ENCODE measurements around the gene TROAP.
A peak's percentile ranks its signal among the peaks of the same experiment; 100 is the strongest.
"Not testable (repeated sequence)": the region's sequence is repeated elsewhere in the genome, so short reads cannot be mapped to it uniquely, and the experiment has no call there.

Gene TROAP, protein sequence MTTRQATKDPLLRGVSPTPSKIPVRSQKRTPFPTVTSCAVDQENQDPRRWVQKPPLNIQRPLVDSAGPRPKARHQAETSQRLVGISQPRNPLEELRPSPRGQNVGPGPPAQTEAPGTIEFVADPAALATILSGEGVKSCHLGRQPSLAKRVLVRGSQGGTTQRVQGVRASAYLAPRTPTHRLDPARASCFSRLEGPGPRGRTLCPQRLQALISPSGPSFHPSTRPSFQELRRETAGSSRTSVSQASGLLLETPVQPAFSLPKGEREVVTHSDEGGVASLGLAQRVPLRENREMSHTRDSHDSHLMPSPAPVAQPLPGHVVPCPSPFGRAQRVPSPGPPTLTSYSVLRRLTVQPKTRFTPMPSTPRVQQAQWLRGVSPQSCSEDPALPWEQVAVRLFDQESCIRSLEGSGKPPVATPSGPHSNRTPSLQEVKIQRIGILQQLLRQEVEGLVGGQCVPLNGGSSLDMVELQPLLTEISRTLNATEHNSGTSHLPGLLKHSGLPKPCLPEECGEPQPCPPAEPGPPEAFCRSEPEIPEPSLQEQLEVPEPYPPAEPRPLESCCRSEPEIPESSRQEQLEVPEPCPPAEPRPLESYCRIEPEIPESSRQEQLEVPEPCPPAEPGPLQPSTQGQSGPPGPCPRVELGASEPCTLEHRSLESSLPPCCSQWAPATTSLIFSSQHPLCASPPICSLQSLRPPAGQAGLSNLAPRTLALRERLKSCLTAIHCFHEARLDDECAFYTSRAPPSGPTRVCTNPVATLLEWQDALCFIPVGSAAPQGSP

GRCh38 chr12:49322708-49323523, at the start of gene TROAP:
Gene TROAP, plus strand, starts transcription at chr12:49323255. Its CDS starts 354 bp downstream, at chr12:49323609.
- peak; percentile 95 for DNase-seq (ENCODE audit: low read depth)

GRCh38 chr12:49273726-49274395, 49.2 kb upstream of the TROAP start:
- DNase-seq (ENCODE audit: low read depth), result no peak

DNA sequence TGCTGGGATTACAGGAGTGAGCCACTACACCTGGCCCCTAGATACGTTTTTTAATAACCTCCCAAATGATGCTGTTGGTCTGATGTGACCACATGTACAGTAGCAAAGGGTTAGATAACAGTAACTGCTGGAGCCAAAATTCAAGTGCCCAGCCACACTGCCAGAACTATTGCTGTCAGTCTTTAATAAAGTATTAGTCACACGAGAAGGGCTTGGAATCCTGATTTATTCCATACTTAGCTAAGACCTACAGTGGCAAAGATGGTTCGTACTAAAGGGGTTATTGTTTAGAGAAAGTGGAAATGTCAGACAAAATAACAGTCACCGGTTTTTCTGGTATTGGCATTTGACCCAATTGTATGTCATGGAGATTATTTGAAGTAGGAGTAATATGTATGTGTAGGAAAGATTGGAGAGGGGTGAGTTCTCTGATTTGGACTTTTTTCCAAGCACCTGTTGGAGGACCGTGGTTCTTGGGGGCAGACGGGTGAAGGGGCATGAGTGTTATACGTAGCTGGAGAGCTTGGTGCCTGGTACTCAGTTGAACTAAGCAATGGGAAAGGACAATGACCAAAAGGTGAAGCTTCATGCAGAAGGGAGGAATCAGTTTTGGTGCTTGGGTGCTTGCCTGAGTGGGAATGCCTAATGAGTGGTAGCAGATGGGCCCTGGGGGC, 48.5 kb upstream of the TROAP start:
- no peak for DNase-seq (ENCODE audit: low read depth)

- no peak for DNase-seq (ENCODE audit: low read depth)
These were observed 46.5 kb upstream of the TROAP start for GRCh38 chr12:49276304-49277290.

GRCh38 chr12:49277466-49277865, 45.6 kb upstream of the TROAP start:
- DNase-seq (ENCODE audit: low read depth), result no peak

DNA sequence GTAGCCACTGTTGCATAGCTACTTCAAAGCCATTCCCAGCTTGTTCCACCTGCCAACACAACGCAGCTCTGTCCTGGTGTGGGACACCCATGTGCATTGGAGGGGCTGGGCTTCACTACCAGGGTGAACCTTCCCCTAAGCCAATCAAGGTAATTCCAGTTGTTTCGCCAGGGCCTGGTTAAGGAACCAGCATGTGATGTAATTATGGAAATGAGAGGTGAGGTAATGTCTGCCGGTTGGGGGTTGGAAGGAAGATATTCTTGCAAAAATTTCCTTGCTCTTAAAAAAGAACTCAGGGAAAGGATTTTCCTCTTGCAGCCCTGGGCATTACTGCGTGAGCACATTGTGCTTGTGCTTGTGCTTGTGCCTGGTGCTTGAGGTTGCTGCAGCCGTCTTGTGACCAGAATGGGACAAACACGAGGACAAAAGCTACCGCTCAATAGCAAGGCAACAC, 43.3 kb upstream of the TROAP start:
- no peak for DNase-seq (ENCODE audit: low read depth)

- DNase-seq (ENCODE audit: low read depth), result not testable (repeated sequence)
These were observed 42.5 kb upstream of the TROAP start for GRCh38 chr12:49280545-49280944.

- DNase-seq (ENCODE audit: low read depth), result no peak
These were observed 40.8 kb upstream of the TROAP start for GRCh38 chr12:49282302-49282701.

GRCh38 chr12:49282740-49283375, 40.2 kb upstream of the TROAP start:
- DNase-seq (ENCODE audit: low read depth), result not testable (repeated sequence)

- no peak for DNase-seq (ENCODE audit: low read depth)
These were observed 39.3 kb upstream of the TROAP start for GRCh38 chr12:49283541-49284429.

- no peak for DNase-seq (ENCODE audit: low read depth)
These were observed 38.4 kb upstream of the TROAP start for GRCh38 chr12:49284672-49285071.

- DNase-seq (ENCODE audit: low read depth), result no peak
These were observed 35.2 kb upstream of the TROAP start for GRCh38 chr12:49287876-49288275.

GRCh38 chr12:49288412-49288853, 34.6 kb upstream of the TROAP start:
- DNase-seq (ENCODE audit: low read depth), result peak; percentile 48

DNA sequence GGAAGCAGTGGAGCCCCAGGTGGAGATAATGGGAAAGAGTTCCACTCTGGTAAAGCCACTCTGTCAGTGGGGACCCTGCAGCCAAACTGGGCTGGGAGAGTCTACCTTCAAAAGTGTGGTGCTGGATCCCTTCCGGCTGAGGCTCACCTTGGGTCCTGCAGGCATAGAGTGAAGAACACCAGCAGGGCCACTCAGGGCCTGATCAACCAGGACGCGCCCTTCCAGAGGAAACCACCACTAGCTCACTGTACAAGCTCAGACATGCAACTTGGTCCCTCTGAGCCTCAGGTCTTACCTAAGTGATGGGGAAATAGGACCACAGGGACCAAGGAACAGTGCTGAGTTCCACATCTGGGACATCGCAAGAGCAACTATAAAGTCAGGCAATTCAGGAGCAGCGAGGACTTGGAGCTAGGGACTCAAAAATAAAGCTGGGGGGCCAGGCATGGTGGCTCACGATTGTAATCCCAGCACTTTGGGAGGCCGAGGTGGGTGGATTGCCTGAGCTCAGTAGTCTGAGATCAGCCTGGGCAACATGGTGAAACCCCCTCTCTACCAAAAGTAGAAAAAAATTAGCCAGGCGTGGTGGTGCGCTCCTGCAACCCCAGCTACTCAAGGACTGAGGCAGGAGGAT, 34.0 kb upstream of the TROAP start:
- DNase-seq (ENCODE audit: low read depth), result no peak

DNA sequence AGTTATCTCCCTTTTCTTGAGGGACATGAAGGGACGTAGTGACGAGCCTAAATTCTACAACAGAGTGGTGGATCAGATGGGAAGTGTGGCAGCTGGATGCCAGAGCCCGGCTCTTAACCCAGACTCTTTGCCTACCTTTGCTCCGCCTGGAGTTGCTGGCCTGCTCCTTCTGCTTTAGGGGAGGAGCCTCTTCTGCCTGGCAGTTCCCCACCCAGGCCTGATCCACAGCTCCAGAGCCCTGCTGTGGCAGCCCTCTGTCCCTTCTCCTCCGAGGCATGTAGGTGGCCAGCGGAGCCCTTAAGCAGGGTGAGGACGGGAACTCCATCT, 30.4 kb upstream of the TROAP start:
- no peak for DNase-seq (ENCODE audit: low read depth)

GRCh38 chr12:49293056-49293956, 29.7 kb upstream of the TROAP start:
- no peak for DNase-seq (ENCODE audit: low read depth)
